Measurements from ENCODE around the gene STARD3.
A peak's percentile ranks its signal among the peaks of the same experiment; 100 is the strongest.
"Not testable (repeated sequence)": the region's sequence is repeated elsewhere in the genome, so short reads cannot be mapped to it uniquely, and the experiment has no call there.

The STARD3 gene

GRCh38 chr17:39636927-39637736 lies at the start of gene STARD3:
Gene STARD3 (plus strand): TSS chr17:39637144. CDS start chr17:39653532, 16,388 bp downstream.
- TF ChIP-seq, protein P1, sequence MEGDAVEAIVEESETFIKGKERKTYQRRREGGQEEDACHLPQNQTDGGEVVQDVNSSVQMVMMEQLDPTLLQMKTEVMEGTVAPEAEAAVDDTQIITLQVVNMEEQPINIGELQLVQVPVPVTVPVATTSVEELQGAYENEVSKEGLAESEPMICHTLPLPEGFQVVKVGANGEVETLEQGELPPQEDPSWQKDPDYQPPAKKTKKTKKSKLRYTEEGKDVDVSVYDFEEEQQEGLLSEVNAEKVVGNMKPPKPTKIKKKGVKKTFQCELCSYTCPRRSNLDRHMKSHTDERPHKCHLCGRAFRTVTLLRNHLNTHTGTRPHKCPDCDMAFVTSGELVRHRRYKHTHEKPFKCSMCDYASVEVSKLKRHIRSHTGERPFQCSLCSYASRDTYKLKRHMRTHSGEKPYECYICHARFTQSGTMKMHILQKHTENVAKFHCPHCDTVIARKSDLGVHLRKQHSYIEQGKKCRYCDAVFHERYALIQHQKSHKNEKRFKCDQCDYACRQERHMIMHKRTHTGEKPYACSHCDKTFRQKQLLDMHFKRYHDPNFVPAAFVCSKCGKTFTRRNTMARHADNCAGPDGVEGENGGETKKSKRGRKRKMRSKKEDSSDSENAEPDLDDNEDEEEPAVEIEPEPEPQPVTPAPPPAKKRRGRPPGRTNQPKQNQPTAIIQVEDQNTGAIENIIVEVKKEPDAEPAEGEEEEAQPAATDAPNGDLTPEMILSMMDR (IDR thresholded peaks at IDR 0.05; ENCODE audit: control insufficient read depth, insufficient read depth, low read depth, low read length, missing control alignments), result no peak
- peak within 1 kb of the TSS; percentile 98 for H3K4me3 ChIP-seq (ENCODE audit: control insufficient read depth, low read depth, low read length)
- peak; percentile 50 for DNase-seq (ENCODE audit: low read depth)

DNA sequence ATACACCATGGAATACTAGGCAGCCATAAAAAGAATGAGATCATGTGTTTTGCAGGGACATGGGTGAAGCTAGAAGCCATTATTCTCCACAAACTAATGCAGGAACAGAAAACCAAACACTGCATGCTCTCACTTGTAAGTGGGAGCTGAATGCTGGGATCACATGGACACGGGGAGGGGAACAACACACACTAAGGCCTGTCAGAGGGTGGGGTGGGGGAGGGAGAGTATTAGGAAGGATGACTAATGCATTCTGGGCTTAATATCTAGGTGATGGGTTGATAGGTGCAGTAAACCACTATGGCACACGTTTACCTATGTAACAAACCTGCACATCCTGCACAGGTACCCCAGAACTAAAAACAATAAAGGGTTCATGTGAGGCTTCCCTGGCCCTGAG lies 46.8 kb upstream of the STARD3 start:
- not testable (repeated sequence) for H3K4me3 ChIP-seq (ENCODE audit: control insufficient read depth, low read depth, low read length); DNase-seq (ENCODE audit: low read depth)

GRCh38 chr17:39591958-39592954 lies 44.7 kb upstream of the STARD3 start:
- no peak overlapping the region for H3K4me3 ChIP-seq (ENCODE audit: control insufficient read depth, low read depth, low read length)
- no peak for DNase-seq (ENCODE audit: low read depth)
- TF ChIP-seq, protein P1 (IDR thresholded peaks at IDR 0.05; ENCODE audit: control insufficient read depth, insufficient read depth, low read depth, low read length, missing control alignments), result no peak

- H3K4me3 ChIP-seq (ENCODE audit: control insufficient read depth, low read depth, low read length), result no peak overlapping the region
- TF ChIP-seq, protein P1 (IDR thresholded peaks at IDR 0.05; ENCODE audit: control insufficient read depth, insufficient read depth, low read depth, low read length, missing control alignments), result no peak
- no peak for DNase-seq (ENCODE audit: low read depth)
Observed at GRCh38 chr17:39593371-39593770, 43.6 kb upstream of the STARD3 start.

- DNase-seq (ENCODE audit: low read depth), result no peak
- TF ChIP-seq, protein P1 (IDR thresholded peaks at IDR 0.05; ENCODE audit: control insufficient read depth, insufficient read depth, low read depth, low read length, missing control alignments), result no peak
- H3K4me3 ChIP-seq (ENCODE audit: control insufficient read depth, low read depth, low read length), result no peak overlapping the region
Observed at GRCh38 chr17:39595294-39595693, 41.6 kb upstream of the STARD3 start.

DNA sequence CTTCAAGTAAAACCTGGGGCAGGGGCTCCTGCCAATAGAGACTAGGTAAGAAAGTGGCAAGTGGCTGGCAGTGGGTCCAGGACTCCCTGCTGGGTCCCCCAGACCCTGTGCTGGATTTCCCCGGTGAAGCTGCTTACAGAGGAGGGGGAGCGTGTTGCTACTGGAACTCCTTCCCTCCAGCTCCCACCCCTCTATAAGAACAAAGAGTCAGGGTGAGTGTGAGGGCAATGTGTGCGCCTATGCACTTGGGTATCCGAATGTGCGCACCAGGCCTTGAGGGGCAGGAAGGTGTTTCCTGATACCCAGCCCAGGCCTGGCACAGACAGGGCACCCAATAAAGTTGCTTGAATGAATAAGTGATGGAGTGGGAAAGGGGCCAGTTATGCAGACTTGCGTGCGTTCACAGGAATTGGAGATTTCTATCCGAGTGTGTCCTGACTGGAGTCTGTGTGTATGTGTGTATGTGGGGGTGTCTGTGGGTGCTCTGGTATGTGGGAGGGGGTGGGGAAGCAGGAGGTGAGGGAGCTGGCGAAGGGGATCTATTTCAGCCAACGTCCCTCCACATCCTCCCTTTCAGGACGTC lies 40.9 kb upstream of the STARD3 start:
- TF ChIP-seq, protein P1 (IDR thresholded peaks at IDR 0.05; ENCODE audit: control insufficient read depth, insufficient read depth, low read depth, low read length, missing control alignments), result no peak
- DNase-seq (ENCODE audit: low read depth), result no peak
- no peak overlapping the region for H3K4me3 ChIP-seq (ENCODE audit: control insufficient read depth, low read depth, low read length)
